ENCODE results near the gene RNF150.

RNF150 gene

DNA sequence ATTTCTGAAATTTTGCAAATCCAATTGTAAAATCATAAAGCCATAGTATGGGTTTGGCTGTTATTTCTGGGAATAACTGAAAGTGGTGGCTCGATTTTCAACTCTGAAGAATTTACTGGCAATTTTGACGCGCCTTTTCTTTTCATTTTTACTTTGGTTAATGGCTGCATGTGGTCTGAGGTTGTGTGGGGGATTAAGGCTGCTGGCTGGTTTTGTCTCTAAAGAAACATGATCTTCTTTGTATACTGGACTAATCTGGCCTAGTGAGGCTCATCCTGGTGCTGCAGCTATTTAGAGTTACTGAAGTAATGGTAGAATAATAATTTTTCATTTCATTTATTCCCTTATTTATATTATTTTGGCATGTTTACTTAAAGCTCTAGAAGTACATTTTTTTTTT, 164.0 kb downstream of the RNF150 start:
- no peak for DNase-seq

- no peak for DNase-seq
Measured at GRCh38 chr4:140968371-140968770, 164.9 kb downstream of the RNF150 start.

- no peak for DNase-seq
Measured at GRCh38 chr4:140963883-140964282, 169.4 kb downstream of the RNF150 start.

DNA sequence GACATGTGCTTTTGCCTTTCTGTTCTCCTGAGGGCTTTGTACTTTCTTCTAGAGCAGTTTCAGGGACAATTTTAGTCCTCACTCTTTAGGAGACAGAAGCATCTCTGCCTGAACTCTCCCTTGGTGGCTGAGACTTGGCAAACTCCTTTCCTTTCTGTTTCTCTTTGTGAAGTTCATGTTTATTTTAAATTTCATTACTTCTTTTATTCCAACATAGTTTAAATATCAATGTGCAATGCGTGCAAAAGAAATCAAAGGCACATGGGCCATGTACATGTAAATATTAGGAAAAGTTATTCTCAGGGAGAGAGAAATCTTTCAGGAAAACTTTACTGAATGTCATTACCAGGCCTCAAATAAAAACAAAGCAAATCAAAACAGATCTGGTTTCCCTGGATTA, 177.6 kb downstream of the RNF150 start:
- DNase-seq = no peak

GRCh38 chr4:140952717-140953116, 180.6 kb downstream of the RNF150 start:
- no peak for DNase-seq

- DNase-seq = no peak
Measured at GRCh38 chr4:140947506-140947905, 185.8 kb downstream of the RNF150 start.

DNA sequence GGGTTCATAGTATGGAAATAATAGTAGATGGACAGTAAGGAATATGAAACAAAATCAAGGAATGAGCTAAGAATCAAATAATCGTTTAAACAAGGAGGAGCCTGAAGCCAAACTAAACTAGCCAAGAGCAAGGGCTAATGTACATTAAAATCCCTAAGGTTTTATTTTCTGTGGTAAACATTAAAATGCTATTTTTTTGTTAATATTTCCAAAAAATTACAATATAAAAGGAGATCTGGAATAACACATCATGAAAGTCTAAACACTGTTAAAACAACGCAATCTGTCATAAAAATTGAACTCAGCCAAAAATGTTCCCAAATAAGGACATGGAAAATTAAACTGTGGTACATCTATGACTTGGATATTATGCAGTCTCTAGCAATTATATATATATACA, 188.2 kb downstream of the RNF150 start:
- no peak for DNase-seq

GRCh38 chr4:140944572-140944971, 188.7 kb downstream of the RNF150 start:
- no peak for DNase-seq

- no peak for DNase-seq
Measured at GRCh38 chr4:140944199-140944515, 189.1 kb downstream of the RNF150 start.

- DNase-seq = no peak
Measured at GRCh38 chr4:140943486-140944198, 189.6 kb downstream of the RNF150 start.

- DNase-seq = no peak
Measured at GRCh38 chr4:140940589-140940988, 192.7 kb downstream of the RNF150 start.

GRCh38 chr4:140937866-140938265, 195.4 kb downstream of the RNF150 start:
- DNase-seq = no peak

DNA sequence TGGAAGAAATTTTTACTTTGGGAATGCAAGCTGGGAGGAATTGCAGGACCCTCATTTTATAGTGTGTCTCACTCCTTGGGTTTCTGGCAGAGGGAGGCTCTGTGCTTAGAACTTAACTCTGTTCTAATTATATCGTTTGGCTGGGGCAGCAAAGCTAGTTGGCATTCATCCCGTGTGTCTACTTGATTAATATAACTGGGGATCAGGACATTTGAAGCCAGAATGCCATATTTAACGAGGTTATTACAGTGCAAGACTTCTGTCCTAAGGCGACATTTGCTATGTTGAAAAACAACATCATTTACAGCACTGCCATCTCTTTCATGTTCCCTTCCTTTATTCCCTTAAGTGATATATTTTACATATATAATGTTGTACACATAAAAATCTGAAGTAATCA, 198.0 kb downstream of the RNF150 start:
- no peak for DNase-seq

- no peak for DNase-seq
Measured at GRCh38 chr4:140932501-140933045, 200.7 kb downstream of the RNF150 start.

DNA sequence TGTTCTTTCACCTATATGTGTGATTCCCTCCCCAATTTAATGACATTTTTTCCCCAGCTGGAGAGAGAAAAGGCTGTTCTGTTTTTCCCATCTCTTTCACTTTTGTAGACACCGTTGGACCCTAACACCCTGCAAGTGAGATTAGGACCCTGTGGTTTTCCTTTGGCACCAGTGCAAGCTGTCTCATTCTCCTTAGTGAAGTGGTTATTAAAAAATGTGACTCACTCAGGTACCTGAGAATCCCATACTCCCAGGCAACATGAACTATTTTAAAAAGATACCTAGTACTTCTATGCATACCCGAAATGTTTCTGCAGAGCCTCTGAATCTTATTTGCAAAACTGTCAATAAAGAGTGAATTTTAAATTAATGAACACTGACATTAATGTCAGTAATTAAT, 201.4 kb downstream of the RNF150 start:
- no peak for DNase-seq

- no peak for DNase-seq
Measured at GRCh38 chr4:140930557-140930956, 202.7 kb downstream of the RNF150 start.

DNA sequence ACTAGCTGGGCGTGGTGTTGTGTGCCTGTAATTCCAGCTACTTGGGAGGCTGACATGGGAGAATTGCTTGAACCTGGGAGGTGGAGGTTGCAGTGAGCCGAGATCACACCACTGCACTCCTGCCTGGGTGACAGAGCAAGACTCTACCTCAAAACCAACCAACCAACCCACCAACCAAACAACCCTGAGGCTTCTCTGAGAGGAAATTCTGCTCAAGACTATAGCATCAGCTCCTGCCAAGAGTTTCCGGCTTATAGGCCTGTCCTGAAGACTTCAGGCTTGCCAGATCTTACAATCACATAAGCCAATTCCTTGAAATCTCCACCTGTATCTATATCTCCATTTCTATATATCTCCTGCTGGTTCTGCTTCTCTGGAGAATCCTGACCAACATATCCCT, 203.3 kb downstream of the RNF150 start:
- DNase-seq = no peak

- DNase-seq = no peak
Measured at GRCh38 chr4:140928880-140929279, 204.4 kb downstream of the RNF150 start.

- DNase-seq = no peak
Measured at GRCh38 chr4:140926672-140927071, 206.6 kb downstream of the RNF150 start.

DNA sequence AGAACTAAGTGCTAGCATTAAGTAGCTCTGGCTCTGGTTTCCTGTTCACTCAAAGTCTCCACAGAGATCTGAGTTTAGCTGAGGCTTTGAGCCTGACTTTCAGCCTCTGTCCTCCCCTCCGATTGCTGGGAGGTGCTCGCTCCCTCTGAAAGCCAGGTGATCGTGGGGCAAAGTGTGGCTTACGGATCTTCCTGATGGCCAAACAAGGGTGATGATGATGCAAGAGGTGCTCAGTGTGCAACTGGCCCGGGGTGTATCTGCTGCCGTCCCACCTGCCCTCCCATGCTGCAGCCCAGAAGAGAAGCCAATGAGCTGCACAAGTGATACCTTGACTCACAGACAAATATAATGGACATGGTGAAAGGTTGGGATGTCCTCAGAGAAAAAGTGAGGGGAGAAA, 207.9 kb downstream of the RNF150 start:
- no peak for DNase-seq

- DNase-seq = no peak
Measured at GRCh38 chr4:140924761-140925392, 208.4 kb downstream of the RNF150 start.

DNA sequence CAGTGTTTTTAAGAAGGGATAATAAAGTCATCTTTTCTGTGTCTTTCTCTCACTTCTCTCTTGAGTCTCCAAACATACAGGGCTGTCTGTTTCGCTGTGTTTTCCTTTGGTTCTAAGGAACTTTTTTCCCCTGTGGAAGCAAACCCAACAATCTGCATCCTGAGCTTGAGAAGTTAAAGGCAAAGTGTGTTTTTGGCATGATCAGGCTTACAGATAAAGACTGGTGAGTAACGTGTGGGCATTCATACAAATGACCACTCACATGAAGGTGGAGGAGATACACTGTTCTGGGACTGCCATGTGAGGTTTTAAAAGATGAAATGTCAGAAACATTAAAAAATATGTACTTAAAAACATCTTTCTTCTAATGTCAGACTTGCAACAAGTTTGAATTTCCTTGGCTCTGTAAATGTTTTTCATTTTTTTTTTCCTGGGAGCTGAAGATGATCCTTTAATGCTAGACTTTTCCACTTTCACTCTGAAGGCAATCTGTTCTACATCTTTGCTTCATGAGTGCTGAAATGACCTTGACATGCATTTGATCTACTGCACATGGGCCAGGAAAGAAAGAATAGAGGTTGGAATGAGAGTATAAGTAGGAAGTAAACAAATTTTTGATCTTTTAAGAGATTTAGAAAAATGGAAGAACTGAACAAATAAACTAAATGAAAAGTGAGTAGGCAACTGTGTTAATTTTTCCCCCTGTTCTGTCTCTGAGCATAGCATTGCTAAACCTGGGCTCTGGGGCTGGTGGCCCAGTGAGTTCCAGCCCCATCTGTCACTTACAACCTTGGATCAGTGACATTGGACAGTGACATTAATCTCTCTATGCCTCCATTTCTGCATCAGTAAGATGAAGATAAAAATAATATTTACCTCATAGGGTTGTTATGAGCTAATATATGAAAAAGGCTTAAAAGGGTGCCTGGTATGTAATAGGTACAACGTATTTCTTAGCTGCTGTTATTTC, 226.0 kb downstream of the RNF150 start:
- DNase-seq = no peak

GRCh38 chr4:140904904-140905303, 228.4 kb downstream of the RNF150 start:
- DNase-seq = no peak

Data from CD4-positive, alpha-beta T cell treated with Interferon gamma for 1 hour (primary cell).